RWPE1 (cell line): ENCODE data around the gene C1orf35.

Experiments used
- CTCF ChIA-PET: fragments of 350-600 bp; sonication (Branson Sonifier 250); formaldehyde crosslinking; extraction: SDS; loops from one replicate; lab custom pipeline; 2021; lab: Yijun Ruan, JAX
- POLR2A ChIA-PET: fragments of 400-600 bp; formaldehyde crosslinking; extraction: SDS; loops from one replicate; lab custom pipeline; 2020; ENCODE audit warnings: antibody characterized with exemption; ENCODE audit not compliant: low non-redundant PET; lab: Yijun Ruan, JAX
- DNase-seq: peaks from one replicate; pipeline ENCODE4 v3.0.0; 2012; ENCODE audit warnings: low spot score
- H3K27ac ChIP-seq: fragments of 450-650 bp; 2 replicates; pipeline ENCODE4 v1.5.1; 2017
- CTCF ChIP-seq: fragments of 450-650 bp; conservative IDR thresholded peaks from 2 replicates; pipeline ENCODE4 v1.5.1; 2017; ENCODE audit warnings: low read depth, mild to moderate bottlenecking

The C1orf35 gene

GRCh38 chr1:228122921-228123441 lies 19.9 kb upstream of the C1orf35 start:
- no peak for TF ChIP-seq CTCF
- no peak for DNase-seq
- H3K27ac ChIP-seq: no peak overlapping the region
- POLR2A ChIA-PET: interaction anchor here (0.6 kb wide), 1 partner anchor 13 kb away, joined by 3 read pairs; no protein-coding TSS in a partner anchor
- CTCF ChIA-PET: interaction anchor here (0.6 kb wide), 1 partner anchor 529 kb away, joined by 3 read pairs; no protein-coding TSS in a partner anchor

- no peak for DNase-seq
- CTCF ChIA-PET: interaction anchor here (0.7 to 1.6 kb wide), 2 partner anchors 10 to 146 kb away, joined by 3 read pairs; no protein-coding TSS in a partner anchor
- no peak for TF ChIP-seq CTCF
- H3K27ac ChIP-seq: peak overlapping the region; percentile 26; the same call in 1 of the 2 replicates
- POLR2A ChIA-PET: interaction anchor here (0.6 kb wide), 1 partner anchor 9 kb away, joined by 6 read pairs; no protein-coding TSS in a partner anchor
Observed at GRCh38 chr1:228120857-228121489, 17.8 kb upstream of the C1orf35 start.

GRCh38 chr1:228120351-228120750 lies 17.2 kb upstream of the C1orf35 start:
- ChIA-PET POLR2A (no interaction called here), CTCF (no interaction called here)
- DNase-seq: no peak
- H3K27ac ChIP-seq: no peak overlapping the region; the same call in 1 of the 2 replicates
- TF ChIP-seq CTCF: no peak

GRCh38 chr1:228118040-228118439 lies 14.9 kb upstream of the C1orf35 start:
- H3K27ac ChIP-seq: no peak overlapping the region
- CTCF ChIA-PET: no interaction called here
- no peak for DNase-seq
- TF ChIP-seq CTCF: no peak
- POLR2A ChIA-PET: no interaction called here

GRCh38 chr1:228117335-228117734 lies 14.2 kb upstream of the C1orf35 start:
- H3K27ac ChIP-seq: no peak overlapping the region
- no peak for DNase-seq
- ChIA-PET POLR2A (no interaction called here), CTCF (no interaction called here)
- no peak for TF ChIP-seq CTCF

GRCh38 chr1:228114827-228115226 lies 11.7 kb upstream of the C1orf35 start:
- no peak for TF ChIP-seq CTCF
- no peak for DNase-seq
- ChIA-PET POLR2A (no interaction called here), CTCF (no interaction called here)
- no peak overlapping the region for H3K27ac ChIP-seq
